ENCODE results near the gene TP63.
A peak's percentile ranks its signal among the peaks of the same experiment; 100 is the strongest.

DNA sequence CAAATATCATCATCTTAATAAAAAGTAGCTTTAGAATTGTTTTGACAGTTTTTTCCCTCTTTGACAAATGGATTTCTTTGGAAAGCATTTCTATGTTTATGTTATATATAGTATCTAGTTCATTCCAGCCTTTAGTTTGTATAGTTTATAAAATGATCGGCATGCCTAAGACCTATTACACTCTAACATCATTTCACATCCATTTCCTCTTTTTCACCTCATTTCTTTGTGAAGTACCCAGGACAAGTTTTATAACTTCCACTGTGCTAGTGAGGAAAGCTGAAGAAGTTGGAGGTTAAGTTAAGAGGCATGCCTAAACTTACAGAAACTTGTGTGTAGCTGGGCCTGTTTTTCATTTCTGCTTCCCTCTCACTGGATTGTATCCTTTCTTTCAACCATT lies 178.4 kb downstream of the TP63 start:
- TF ChIP-seq SPI1 (IDR thresholded peaks at IDR 0.05; ENCODE audit: borderline replicate concordance, low read depth): peak; percentile 73
- TF ChIP-seq POLR2AphosphoS5 (IDR thresholded peaks at IDR 0.05; ENCODE audit: low read depth): no peak
- TF ChIP-seq, protein P1, sequence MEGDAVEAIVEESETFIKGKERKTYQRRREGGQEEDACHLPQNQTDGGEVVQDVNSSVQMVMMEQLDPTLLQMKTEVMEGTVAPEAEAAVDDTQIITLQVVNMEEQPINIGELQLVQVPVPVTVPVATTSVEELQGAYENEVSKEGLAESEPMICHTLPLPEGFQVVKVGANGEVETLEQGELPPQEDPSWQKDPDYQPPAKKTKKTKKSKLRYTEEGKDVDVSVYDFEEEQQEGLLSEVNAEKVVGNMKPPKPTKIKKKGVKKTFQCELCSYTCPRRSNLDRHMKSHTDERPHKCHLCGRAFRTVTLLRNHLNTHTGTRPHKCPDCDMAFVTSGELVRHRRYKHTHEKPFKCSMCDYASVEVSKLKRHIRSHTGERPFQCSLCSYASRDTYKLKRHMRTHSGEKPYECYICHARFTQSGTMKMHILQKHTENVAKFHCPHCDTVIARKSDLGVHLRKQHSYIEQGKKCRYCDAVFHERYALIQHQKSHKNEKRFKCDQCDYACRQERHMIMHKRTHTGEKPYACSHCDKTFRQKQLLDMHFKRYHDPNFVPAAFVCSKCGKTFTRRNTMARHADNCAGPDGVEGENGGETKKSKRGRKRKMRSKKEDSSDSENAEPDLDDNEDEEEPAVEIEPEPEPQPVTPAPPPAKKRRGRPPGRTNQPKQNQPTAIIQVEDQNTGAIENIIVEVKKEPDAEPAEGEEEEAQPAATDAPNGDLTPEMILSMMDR (IDR thresholded peaks at IDR 0.05; ENCODE audit: insufficient read depth, low read length): no peak
